Measurements from ENCODE around the gene RNASE12.

- TF ChIP-seq POLR2A (IDR thresholded peaks at IDR 0.05) (no peak), CTCF (IDR thresholded peaks at IDR 0.05) (no peak)
Measured at GRCh38 chr14:20560961-20561360, 30.2 kb downstream of the RNASE12 start, which contains the start of gene RNASE9.

All from vagina (tissue), 2 donors.